GM21717 (cell line): ENCODE measurements around the gene HINT3.
A peak's percentile ranks its signal among the peaks of the same experiment; 100 is the strongest.
"Not testable (repeated sequence)": the region's sequence is repeated elsewhere in the genome, so short reads cannot be mapped to it uniquely, and the experiment has no call there.

ENCODE experiments used
- ATAC-seq: cut with Tn5 transposase; IDR thresholded peaks from one replicate; pipeline ENCODE4 v1.9.1; 2021; ENCODE audit warnings: mild to moderate bottlenecking, moderate library complexity; ENCODE audit not compliant: unreplicated experiment

HINT3 gene

DNA sequence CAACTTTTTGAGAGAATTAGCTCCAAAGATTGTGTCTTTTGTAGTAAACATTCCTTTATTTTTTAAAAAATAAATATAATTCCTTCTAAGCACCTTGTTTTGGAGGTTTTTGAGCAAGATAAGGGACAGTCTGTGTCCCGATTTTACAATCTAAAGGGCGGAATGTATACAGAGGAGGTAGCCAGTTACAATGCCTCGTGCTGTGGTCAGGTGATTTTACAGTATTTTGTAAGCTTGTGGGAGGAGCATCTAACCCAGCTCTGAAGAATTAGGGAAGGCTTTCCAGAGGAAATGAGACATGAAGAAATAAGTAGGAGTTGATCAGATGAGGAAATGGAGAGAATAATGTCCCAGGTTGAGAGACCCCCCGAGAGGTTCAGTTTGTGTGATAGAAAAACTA is 1.3 kb downstream of the HINT3 start:
- no peak for ATAC-seq

DNA sequence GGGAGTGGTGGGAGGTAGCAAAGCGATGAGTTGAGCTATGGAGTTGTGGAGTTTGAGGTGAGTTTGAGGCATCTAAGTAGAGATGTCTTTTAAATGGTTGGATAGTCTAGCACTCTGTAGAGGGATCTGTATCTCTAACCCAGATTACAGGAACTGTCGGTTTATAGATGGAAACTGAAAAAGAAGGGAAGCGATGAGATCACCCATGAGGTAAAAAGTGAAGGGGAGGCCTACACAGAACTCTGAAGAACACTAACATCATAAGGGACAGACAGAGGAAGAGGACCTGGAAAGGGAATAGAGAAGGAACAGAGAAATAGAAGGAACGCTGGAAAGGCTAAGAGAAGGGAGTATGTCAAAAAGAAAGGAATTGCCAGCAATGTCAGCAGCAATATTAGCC is 2.5 kb downstream of the HINT3 start:
- ATAC-seq, result no peak

DNA sequence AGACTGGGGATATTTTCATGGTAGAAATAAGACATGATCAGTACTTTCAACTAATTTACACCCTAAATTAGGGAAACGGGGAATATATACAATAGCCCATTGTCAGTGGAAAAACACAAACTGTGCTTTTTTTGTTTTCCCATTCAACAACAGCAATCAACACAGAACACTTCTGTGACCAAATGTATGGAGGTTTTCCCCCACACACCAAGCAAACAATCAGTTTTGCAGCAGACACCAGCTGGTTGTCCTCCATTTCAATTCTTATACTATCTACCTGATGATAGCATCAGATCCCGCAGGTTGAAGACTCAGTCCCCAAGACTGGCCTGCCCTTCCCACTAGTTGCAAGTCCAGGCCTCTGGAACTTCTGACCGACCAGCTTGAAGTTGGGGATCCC is 4.5 kb downstream of the HINT3 start:
- no peak for ATAC-seq

- no peak for ATAC-seq
Measured at GRCh38 chr6:125962900-125963497, 6.4 kb downstream of the HINT3 start.

- no peak for ATAC-seq
Measured at GRCh38 chr6:125963817-125964216, 7.2 kb downstream of the HINT3 start.

DNA sequence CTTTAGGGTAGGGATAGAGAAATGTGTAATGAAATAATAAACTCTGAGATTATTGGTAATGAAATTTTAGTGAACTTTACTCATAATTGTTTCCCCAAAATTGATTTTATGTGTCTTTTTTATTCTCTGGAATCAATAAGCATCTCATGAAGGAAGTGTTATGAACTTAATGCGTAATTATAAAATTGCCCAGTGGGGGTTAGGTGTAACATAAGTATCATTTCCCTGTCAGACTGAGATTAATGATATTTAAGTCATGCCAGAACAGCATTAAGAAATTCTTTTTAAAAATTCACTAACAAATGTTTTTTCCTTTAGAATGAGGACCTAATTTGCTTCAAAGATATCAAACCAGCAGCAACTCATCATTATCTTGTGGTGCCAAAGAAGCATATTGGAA is 10.0 kb downstream of the HINT3 start:
- ATAC-seq, result no peak

GRCh38 chr6:125968493-125968892 is 11.9 kb downstream of the HINT3 start:
- ATAC-seq, result no peak

DNA sequence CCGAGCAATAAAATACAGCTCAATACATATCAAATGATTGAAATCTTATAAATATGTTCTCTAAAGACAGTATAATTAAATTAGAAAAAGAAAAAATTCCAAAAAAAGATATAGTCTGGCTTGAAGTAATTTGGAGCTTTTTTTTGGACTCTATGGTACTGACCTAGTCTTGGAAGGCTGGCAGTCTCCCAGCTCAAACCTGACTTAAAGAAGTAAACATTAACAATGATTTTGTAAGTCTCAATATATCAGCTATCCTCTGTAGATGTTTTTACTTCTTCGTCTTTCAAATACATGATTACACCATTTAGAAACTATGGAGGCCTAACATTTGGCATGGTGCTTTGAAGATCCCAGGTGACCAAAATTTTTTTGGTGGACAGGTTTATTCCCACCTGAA is 14.2 kb downstream of the HINT3 start:
- no peak for ATAC-seq

- not testable (repeated sequence) for ATAC-seq
Measured at GRCh38 chr6:125972478-125972877, 15.9 kb downstream of the HINT3 start.

DNA sequence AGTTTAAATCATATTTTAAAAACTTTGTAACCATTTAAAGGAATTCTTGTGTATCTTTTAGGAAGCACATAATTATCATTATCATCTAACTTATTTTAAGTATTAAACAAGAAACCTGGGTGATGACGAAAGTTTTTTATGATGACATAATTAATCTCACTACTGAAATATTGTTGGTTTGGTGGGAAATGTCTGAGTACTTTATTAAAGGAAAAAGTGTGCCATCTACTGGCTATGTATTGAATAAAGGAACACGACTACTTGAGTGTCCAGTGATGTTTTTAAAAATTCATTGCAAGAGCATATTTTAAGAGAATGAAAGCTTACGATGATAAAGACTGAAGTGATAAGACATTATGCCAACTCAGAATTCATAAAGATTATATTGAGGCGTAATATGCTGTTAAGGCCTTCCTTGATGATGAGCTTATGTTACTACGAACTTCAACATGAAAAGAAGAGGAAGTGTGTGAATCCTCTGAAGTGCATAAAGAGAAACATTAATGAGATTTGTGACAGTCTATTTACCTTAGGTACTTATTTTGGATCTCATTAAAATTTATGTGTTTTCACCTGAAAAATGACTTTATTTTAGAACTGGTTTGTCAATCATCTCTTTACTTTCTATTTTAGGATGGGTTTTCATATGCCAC is 17.8 kb downstream of the HINT3 start:
- ATAC-seq, result peak; percentile 90

- no peak for ATAC-seq
Measured at GRCh38 chr6:125979101-125979500, 22.5 kb downstream of the HINT3 start.

DNA sequence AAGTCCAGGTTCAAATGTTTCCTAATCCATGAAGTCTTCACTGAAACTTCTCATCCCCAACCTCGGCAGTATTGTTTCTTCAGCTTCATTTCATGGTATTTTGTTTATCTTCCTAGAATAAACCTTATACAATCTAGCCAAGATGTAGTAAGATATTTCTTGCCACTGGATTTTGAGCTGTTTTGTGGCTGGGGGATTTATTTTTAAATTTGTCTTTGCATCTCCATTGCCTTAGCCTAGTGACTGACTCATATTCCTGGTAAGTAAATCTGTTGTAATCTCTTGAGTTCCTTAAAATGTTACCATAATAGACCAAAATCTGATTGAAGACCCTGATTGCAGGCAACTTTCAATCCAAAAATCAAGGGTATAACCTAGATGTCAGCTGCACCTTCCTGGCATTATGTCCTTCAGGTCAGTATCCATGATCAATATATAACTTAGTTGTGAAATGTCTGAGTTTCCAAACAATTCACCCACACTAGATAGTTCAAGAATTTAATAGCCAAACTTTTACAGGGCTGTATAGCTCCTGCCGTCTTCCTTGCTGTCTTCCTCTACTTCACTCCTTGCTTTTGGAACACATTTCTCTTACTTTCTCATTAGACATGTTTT is 25.1 kb downstream of the HINT3 start:
- ATAC-seq, result no peak

- ATAC-seq, result no peak
Measured at GRCh38 chr6:125983246-125983945, 26.8 kb downstream of the HINT3 start.

DNA sequence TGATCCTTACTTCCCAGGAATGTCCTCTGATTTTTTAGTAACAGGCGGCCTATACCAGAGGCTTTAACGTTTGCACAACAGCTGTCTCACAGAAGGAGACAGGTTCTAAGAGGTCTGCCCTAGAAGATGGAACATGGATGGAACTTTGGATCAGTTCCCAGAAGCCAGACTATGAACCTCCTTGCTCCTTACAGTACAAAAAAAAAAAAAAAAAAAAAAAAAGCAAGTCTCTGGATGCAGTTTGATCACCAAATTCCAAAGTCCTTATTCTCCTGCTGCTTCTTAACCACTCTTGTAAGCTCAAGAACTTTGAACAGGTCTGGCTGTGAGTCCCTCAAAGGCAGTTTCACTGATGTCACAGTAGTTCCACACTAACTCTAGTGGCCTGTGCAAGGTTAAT is 27.7 kb downstream of the HINT3 start:
- ATAC-seq, result no peak

DNA sequence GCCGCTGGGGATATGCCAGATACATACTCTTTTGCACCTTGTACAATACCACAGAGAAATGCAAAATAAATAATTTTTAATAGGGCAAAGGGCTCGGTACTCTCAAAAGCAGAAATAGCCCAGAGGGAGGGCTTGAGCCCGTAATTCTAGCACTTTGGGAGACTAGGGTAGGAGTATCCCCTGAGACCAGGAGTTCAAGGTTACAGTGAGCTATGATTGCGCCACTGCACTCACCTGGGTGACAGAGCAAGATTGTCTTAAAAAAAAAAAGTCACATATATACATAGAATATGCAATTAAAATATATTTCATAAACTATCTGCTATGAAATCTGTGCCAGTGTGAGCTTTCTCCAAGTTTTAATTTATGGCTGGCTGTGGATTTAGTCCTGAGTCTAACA is 29.0 kb downstream of the HINT3 start:
- ATAC-seq, result no peak

GRCh38 chr6:125985979-125986300 is 29.4 kb downstream of the HINT3 start:
- ATAC-seq, result no peak

- peak; percentile 96 for ATAC-seq
Measured at GRCh38 chr6:125986301-125987025, 29.9 kb downstream of the HINT3 start, which contains the start of gene TRMT11. TRMT11 (plus strand) TSS chr6:125986540; CDS start chr6:125986551, 11 bp downstream.

DNA sequence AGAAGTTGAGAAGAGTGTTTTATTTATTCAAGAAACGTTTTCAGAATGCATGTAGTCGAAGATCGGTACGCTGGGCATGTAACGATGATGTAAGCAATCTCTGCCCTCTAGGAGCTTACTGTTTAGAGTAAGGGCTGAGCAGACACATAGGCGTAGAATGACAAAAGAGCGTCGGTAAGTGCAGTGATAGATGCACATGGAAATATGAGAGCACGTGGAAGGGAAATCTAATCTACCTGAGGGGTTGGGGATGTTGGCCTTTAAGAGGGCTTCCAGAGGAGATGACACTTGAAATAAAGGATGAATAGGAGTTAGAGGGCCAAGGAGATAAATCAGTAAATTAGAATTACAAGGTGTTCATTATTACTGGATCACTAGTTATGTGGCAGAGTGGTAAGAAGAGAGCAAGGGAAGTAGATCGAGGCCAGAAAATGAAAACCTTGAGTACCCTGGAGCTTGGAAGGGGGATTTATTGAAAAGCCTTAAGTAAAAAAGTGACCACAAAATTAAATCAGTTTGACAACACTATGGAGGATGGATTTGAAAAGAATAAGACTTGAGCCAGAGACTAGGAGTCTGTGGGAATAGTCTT is 30.6 kb downstream of the HINT3 start:
- ATAC-seq, result peak; percentile 42

DNA sequence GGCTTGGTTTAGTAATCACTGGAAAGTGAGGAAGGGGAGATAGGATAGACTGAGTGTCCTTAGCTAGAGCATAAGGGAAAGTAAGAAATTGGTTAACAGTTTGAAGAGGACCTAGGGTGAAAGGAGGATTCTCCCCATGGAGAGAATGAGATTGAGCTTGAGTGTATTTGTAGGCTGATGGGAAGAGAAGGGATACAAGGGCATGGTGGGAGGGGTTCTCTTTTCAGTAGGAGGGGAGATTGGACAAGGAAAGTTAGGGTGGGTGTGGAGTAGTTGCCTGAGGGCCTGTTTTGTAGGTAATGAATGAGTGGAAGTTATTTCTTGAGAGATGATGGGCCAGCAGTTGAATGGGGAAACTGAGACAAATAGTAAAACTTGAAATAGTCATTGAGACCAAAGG is 31.7 kb downstream of the HINT3 start:
- no peak for ATAC-seq

- no peak for ATAC-seq
Measured at GRCh38 chr6:125989631-125990030, 33.1 kb downstream of the HINT3 start.

GRCh38 chr6:125991653-125992052 is 35.1 kb downstream of the HINT3 start:
- ATAC-seq, result no peak
